GM11168 (cell line): ENCODE data around the gene TTLL8.

Experiments used
- in situ Hi-C: fragments of 300-500 bp; cut with MboI; formaldehyde crosslinking; loops from one replicate; pipeline ENCODE4 v1.12.0; 2022; ENCODE audit warnings: low sequenced_read_pairs; ENCODE audit not compliant: unreplicated experiment

The TTLL8 gene

DNA sequence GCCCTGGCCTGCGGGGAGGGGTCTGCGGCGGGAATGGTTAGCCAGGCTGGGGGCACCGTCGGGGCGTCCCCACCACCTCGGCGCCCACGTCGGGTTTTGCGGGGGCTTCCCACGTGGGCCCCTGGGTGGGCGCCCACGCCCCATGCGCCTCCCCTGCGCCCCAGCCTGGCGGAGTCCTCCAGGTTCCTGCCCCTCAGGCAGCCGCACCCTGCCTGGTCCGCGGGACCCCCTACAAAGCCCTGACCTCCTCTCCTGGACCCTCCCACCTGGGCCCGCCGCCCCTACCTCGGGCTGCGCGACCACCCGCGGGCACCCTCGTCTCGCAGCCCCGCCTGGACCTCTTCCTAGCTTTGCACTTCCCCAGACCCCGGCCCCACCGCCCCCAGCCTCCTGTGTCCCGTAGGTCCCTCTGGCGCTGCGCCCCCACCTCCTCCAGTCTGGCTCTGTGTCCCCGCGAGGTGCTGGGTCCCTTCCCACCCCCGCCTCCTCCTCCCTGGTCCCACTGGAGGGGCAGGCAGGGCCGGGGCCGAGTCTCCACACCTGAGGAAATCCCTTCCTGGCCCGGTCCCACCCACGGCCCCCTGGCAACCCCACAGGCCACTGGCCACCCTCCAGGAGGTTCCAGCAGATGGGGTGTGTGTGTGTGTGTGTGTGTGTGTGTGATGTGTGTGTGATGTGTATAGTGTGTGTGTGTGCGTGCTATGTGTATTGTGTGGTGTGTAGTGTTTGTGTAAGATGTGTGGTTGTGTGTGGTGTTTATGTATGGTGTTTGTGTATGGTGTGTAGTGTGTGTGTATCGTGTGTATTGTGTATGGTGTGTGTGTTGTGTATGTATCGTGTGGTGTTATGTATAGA is 85.7 kb downstream of the TTLL8 start:
- in situ Hi-C loops: no loop called here

DNA sequence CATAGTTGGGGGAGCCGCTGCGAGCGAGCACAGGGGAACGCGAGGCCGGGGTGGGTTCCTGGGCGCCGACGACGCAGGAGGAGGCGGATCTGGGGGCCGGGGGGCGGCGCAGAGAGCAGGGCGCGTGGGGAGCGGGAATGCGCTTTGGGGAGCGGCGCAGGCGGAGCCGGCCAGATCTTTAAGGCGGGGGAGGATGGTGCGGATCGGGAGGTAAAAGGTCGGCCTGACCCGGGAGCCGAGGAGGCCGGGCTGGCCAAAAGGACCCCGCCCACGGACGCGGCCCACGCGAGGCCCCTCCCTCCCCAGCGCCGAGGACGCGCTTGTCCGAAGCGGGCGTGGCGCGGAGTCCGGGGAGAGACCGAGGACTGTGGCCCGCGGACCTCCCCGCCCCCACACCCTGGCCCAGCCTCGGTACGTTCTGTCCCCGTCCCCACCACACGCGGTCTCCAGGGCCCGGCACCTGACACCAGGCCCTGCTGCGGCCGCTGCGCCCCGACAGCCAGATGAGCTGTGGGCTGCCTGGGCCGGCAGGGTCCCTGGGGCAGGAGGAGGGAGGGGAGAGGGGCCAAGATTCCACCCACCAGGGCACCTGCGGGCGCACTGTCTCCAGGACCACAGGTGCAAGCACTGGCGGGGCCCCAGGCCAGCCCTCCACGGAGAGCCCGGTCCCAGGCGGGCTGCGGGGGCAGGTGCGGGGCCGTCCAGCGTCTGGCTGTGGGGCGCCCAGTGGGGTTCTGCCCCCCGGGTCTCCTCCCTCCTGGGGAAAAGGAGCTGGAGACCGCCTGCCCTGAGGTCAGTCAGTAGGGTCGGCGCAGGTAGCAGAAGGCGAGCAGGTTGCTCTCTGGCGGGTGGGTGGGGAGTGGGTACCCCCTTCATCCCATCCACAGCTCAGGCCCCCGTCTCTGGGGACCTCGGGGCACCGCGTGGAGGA is 86.6 kb downstream of the TTLL8 start:
- in situ Hi-C loops: no loop called here

- in situ Hi-C loops: no loop called here
Observed at GRCh38 chr22:49970528-49971231, 87.4 kb downstream of the TTLL8 start.

DNA sequence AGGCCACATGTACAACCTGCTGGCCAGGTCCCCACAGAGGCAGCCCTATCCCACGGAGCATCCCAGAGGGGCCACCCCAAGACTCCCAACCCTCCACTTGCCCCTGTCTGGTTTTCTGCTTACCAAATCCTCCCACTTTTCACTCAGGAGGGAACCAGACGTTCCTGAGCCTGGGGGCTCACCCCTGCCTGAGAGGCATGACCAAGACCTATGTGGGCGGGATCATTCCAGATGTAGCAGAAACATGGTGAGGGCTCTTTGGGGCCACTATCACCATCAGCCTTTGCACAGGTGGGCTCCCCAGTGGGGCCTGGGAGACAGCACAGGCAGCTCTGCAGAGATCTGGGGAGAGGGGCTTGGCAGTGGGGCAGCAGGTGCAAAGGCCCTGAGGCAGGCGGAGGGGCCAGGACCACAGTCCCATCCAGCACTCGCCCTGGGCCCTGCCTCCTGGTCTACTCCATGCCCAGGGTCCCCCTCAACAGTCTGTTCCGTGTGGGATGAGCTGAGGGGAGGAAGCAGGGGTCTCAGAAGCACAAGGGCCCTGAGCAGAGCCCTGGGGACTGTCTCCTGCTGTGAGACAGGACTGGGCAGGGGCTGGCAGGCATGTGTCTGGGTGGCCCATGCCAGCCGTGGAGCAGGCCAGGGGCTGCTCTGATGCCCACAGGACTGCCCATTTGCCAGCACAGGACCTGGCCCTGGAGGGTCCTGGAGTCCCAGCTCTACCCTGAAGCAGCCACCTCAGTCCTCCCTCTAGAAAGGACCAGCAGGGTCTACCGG is 88.2 kb downstream of the TTLL8 start:
- in situ Hi-C loops: no loop called here

- in situ Hi-C loops: no loop called here
Observed at GRCh38 chr22:49968831-49969661, 89.1 kb downstream of the TTLL8 start.
